Measurements from ENCODE around the gene STX1A.

STX1A gene

DNA sequence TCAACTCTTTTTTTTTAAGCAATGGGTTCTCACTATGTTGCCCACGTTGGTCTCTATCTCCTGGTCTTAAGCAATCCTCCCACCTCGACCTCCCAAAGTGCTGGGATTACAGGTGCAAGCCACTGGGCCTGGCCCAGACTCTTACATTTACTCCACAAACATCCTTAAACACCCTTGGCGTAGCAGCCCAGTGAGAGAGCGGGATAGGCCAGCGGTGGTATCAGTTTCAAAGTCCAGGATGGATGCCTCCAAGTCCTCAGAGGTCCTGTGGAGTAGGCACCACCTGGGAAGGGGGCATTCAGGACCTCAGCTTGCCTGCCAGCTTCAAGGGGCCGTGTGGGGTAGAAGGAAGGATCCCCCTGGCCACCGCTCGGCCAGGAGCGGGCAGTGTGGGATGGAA lies 69.9 kb downstream of the STX1A start:
- DNase-seq (ENCODE audit: low read depth in 2 of 2) = no peak

All from fibroblast of skin of left quadriceps (primary cell).